ENCODE results near the gene INSL3.

Gene INSL3

DNA sequence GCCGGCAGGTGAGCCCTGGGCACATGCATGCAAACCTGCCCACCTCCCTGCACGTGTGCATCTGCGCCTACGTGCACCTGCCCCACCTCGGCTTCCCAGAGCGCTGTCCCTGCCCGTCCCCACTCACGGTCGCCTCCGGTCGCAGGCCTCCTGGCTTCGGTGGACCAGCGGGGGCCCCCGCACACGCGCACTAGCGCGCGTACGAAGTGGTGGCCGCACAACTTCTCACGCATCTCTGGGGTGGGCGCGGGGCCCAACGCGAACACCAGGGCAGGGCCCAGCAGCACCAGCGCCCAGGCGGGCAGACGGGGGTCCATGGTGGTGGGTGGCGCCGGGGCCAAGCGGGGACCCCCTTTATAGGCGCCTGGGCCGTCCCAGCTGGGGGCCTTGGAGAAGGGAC lies at the start of gene INSL3:
Gene INSL3, minus strand, starts transcription at position 330 of the 400 bp plus-strand sequence. Its CDS starts 13 bp downstream, at position 317.
- no peak for DNase-seq (ENCODE audit: low spot score)

DNA sequence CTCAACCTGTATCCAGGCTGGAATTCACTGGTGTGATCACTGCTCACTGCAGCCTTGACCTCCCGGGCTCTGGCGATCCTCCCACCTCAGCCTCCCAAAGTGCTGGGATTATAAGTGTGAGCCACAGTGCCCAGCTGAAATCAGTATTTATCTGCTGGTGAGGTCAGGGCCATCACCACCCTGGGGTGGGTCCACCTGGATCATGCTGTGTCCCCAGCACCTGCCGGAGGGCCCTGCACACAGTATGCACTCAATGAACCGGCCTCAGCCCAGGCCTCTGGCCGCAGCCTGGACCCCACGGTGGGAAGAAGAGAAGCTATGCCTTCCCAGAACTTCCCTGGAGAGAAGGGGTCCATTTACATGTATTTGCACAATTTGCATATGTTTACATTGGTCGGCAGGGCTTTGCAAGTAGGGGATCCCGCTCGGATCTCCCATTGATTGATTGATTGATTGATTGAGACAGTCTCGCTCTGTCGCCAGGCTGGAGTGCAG lies 47.8 kb upstream of the INSL3 start:
- DNase-seq (ENCODE audit: low spot score) = no peak

- no peak for DNase-seq (ENCODE audit: low spot score)
Observed at GRCh38 chr19:17868669-17869068, 47.4 kb upstream of the INSL3 start.

DNA sequence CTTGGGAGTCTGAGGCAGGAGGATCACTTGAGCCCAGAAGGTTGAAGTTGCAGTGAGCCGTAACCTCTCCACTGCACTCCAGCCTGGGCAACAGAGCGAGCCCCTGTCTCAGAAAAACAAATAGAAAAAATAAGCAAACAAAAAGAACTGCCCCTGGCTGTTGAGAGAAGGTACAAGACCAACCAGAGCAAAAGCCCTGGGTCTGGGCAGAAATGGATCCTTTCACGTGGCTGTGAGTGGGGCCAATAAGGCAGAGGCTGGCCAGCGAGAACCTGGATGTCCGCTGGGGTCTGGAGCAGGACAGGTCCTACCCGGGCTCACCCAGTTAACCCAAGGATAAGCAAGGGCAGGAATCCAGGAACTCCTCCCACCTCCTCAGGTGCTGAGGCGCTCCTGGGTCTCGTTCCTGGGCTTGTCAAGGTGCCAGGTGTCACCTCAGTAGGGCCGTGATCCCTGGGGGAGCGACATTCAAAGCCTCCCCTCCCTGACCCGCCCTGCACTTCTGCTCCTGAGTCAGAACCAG lies 45.7 kb upstream of the INSL3 start:
- no peak for DNase-seq (ENCODE audit: low spot score)

- no peak for DNase-seq (ENCODE audit: low spot score)
Observed at GRCh38 chr19:17866312-17866963, 45.1 kb upstream of the INSL3 start.

DNA sequence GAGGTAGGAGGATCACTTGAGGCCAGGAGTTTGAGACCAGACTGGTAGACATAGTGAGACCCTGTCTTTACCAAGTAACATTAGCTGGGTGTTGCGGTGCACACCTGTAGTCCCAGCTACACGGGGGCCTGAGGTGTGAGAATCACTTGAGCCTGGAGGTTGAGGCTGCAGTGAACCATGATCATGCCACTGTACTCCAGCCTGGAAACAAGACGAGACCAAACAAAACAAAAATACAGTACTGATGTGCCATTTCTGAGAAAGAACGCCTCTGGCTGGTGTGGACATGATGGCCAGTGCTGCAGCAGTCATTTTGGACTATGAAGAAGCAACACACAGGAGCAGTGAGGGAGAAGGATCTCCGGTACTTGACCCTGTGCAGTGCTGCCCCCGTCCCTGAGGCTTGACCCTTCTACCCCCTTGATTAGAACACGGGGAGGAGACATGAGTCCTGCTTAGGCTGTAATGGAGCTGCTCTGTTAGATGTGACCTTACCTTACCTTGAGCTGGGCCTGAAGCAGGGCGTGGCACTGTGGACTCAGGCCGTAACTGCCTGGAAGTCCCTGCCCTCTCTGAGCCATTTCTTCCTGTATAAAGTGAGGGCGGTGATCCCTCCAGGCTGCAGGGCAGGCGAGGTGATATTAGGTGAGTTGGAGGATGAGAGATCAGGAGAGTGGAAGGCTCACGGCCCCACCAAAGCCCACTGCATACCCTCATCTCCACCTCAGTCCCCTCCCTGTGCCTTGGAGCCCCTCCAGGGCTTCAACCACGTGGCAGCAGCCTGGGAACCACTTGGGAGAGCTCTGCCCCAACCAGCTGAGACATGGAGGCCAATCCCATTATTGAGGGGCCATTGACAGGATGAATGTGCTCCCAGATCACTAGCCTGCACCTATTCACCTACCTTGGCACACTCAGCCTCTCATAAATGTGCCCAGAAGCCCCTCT lies 44.3 kb upstream of the INSL3 start:
- DNase-seq (ENCODE audit: low spot score) = peak; percentile 44

DNA sequence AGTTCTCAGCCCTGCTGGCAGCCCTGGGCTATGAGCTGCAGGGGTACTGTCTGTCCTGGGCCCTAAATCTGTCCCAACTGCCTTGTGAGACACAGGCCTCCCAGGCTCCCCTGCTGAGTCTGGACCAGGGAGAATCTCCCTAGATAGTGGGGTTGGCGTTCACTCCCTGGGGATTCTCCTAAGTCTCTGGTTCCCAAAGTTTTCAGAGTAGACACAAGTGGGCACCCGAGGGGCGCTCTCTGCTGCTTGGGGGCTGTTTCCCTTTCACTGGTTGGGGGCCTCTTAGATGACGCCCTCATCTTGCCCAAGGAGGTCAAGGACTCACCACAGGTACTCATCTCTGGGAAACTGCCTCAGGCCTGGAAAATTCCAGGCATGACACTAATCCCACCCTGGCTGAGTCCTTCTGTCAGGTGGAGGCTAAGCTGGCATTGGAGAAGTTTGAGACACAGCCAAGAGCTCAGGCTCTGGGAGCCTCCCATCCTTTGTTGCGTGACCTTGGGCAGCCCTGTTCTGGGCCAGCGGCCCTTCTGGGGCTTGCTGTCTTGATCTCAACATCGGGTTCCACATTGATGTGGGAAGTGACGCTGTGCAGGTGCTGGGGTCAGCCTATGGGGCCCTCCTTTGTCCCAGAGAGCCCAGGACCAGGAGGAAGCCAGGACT lies 42.3 kb upstream of the INSL3 start:
- no peak for DNase-seq (ENCODE audit: low spot score)

GRCh38 chr19:17862711-17863519 lies 41.6 kb upstream of the INSL3 start:
- no peak for DNase-seq (ENCODE audit: low spot score)

DNA sequence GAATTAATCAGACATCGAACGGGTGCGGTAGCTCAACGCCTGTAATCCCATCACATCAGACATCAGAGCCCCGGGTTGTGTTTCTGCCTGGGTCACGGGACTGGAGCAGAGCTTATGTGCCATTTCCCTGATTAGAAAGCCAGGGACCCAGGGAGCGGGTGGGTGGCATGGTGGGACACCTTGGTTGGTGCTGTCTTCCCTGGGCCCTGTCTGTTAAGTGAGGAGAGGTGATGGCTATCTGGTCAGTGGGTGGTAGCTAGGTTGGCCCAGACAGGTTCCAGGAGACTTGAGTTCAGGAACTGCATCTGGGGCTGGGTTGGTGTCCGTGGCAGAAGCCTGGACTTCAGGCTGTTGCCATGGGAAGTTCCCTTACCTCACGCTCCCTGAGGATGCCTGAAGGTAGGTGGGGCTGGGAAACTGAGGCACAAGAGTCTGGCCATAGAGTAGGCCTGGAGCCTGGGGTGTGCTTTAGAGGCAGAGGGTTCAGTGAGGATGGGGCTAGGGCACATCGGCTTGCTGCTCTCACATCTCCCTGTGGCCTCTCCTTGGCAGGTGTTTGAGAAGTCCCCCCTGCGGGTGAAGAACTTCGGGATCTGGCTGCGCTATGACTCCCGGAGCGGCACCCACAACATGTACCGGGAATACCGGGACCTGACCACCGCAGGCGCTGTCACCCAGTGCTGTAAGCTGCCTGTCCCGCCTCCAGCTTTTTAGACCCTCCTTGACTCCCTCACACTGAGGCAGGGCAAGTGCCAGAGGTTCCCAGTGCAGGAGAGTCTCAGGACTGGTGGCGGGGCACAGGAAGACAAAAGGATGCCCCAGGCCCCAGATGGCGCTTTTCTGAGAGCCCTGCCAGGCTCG lies 40.5 kb upstream of the INSL3 start:
- no peak for DNase-seq (ENCODE audit: low spot score)

- DNase-seq (ENCODE audit: low spot score) = no peak
Observed at GRCh38 chr19:17860993-17861360, 39.7 kb upstream of the INSL3 start.

GRCh38 chr19:17860331-17860992 lies 39.1 kb upstream of the INSL3 start:
- DNase-seq (ENCODE audit: low spot score) = no peak

- peak; percentile 100 for DNase-seq (ENCODE audit: low spot score)
Observed at GRCh38 chr19:17859533-17860330, 38.4 kb upstream of the INSL3 start, which contains the start of gene RPL18A. RPL18A (plus strand) TSS chr19:17859910; CDS start chr19:17859957, 47 bp downstream.

DNA sequence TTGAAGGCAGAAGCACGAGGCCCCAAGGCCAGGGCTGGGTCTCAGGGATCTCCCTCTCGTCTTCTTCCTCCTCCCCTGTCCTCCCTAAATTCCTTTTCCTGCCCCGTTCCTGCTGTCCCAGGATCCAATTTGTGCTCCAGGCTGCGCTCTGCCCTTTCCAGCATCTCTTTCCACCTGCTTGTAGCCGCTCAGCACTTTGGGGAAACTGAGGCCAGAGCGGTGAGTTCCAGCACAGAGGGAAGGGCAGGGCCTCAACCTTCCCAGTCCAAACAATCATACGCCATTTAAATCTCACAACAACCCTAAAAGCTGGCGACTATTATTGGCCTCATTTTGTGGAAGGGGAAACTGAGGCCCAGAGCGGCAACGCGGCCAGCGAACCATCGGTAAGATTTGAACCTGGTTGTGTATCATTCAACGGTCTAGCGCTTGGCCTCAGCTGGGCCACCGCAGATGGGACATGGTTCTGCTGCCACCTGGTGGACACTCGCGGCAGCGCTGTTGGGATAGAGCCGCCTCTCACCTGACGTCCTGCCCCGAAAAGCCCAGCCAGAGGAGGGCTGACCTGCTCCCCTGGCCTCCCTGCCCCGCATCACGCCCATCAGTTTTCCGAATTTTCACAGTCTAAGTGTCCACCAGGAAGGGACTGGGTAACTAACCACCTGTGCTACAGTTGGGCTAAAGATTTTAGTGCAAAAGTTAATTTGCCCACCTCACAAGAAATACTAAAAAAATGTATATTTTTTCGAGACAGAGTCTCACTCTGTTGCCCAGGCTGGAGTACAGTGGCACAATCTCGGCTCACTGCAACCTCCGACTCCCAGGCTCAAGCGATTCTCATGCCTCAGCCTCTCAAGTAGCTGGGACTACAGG lies 34.2 kb upstream of the INSL3 start:
- DNase-seq (ENCODE audit: low spot score) = peak; percentile 73

- DNase-seq (ENCODE audit: low spot score) = no peak
Observed at GRCh38 chr19:17854061-17854460, 32.7 kb upstream of the INSL3 start.

DNA sequence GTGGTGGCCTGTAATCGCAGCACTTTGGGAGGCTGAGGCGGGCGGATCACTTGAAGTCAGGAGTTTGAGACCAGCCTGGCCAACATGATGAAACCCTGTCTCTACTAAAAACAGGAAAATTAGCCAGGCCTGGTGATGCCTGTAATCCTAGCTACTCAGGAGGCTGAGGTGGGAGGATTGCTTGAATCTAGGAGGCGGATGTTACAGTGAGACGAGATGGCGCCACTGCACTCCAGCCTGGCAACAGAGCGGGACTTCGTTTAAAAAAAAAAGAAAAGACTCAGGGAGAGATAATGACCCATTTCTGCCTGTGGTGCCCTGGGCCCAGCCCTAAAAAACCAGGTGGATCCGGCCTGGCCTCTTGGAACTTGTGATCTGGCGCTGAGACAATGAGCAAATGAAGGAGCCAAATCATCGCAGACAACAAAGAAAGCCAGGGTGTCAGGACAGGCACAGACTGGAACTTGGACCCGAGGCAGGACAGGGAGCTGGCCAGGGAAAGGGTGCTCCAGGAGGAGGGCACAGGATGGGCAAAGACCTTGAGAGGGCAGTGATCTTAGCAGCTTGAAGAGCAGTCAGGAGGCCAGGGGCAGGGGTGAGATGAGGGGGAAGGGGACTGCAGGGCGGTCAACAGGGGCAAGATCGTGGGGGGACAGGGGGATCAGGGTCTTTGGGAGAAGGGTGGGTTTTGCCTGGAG lies 27.4 kb upstream of the INSL3 start:
- DNase-seq (ENCODE audit: low spot score) = no peak

DNA sequence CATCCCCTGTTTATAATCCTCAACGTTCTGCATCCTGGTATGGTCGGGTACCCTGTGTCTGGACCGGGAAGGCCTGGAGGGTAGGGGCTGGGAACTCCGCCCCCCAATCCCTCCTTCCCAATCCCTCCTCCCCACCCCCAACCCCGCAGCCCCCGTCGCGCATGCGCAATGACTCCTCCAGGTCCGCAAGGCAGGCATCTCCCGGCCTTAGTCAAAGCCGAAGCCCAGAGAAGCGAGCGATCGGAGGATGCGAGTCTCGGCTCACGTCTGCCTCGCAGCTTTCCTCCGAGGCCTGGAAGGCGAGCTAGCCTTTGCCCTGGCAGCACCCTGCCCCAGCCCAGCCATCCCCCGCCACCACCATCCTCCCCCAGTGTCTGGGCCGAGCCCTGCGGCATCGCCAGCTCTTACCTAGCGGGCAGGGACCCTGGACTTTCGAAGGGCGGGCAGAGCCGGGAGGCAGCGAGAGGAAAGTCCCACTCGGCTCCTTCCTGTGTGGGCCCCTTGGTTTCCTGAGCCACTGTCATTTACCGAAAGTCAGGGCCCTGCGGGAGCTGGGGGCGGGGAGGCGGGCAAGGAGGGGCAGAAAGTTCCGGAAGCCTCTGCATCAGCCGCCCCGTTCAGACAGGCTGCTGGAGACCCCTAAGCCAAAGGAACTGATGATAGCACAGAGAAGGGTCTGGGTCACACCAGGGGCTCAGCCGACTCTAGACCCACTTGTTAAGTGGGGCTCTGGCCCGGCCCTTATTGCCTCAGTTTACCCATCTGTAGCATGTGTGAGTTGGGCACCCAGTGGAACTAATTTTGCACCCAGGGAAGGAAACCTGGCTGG lies 26.4 kb upstream of the INSL3 start, which contains the start of gene JAK3:
Gene JAK3, minus strand, starts transcription at position 445 of the 829 bp plus-strand sequence. CDS start 3,565 bp downstream, outside the sequence.
- no peak for DNase-seq (ENCODE audit: low spot score)
